ENCODE data around the gene LAMC1. TPM values are rescaled to one million over a fixed set of nuclear protein-coding genes. Genes with fewer than 3 reads are reported as not detected.

LAMC1 gene
- total RNA-seq, 1 donor: 564 TPM

DNA sequence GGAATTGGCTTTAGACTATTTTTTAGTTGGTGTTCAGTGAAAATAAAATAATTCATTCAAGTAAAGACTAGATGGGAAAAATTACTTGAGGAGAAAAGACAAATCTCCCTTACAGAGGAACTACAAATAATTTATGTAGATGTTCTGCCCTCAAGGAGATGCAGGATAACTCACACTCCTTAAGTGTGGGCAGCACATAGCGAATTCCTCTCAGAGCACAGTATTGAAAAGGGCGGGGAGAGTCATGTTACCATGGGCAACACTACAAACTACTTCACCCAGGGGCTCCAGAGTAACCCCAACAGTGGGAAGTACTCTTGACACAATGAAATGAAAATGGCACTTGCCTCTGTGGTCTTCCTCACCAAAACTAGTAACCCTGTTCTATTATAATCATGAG is 142.2 kb downstream of the LAMC1 start:
- no peak overlapping the region for H3K4me3 ChIP-seq (ENCODE audit: low read depth, low read length)
- TF ChIP-seq, protein P1, sequence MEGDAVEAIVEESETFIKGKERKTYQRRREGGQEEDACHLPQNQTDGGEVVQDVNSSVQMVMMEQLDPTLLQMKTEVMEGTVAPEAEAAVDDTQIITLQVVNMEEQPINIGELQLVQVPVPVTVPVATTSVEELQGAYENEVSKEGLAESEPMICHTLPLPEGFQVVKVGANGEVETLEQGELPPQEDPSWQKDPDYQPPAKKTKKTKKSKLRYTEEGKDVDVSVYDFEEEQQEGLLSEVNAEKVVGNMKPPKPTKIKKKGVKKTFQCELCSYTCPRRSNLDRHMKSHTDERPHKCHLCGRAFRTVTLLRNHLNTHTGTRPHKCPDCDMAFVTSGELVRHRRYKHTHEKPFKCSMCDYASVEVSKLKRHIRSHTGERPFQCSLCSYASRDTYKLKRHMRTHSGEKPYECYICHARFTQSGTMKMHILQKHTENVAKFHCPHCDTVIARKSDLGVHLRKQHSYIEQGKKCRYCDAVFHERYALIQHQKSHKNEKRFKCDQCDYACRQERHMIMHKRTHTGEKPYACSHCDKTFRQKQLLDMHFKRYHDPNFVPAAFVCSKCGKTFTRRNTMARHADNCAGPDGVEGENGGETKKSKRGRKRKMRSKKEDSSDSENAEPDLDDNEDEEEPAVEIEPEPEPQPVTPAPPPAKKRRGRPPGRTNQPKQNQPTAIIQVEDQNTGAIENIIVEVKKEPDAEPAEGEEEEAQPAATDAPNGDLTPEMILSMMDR (IDR thresholded peaks at IDR 0.05; ENCODE audit: insufficient read depth, low read length): no peak
- no peak for DNase-seq (ENCODE audit: low read depth)

DNA sequence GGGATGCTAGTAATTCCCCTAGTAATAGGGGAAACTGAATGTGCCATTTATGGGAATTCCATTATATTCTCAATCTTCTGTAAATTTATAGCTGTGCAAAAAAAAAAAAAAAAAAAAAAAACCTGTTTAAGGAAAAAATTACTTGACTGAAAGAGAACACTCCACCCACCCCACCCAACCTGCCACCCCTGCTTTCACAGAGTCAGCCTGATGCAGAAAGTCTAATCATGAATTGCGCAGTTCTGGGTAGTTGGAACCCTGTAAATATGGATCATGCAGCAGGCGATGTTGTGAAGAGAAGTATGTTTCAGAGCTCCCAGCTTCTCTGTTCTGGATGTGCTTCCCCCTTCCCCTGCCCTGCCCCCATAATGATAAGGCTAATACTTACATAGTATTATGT is 143.2 kb downstream of the LAMC1 start:
- no peak for DNase-seq (ENCODE audit: low read depth)
- no peak overlapping the region for H3K4me3 ChIP-seq (ENCODE audit: low read depth, low read length)
- TF ChIP-seq, protein P1 (IDR thresholded peaks at IDR 0.05; ENCODE audit: insufficient read depth, low read length): no peak

DNA sequence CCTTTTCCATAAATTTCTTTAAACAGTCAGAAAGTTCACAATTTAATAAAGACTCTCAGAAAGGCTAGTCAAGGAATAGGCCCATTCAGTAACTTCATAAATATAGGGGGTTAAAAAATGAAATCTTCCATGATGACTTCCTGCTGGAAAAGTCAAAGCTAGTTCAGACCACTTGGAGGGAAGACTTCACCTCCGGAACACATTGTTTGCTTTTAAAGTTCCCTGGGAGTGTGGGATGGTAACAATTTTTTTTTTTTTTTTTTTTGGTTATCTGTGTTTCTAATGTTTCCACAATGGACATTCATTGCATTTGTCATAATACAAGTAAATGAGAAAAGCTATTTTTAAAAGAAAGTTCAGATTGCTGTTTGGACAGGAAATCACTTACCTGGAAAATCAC is 144.5 kb downstream of the LAMC1 start:
- TF ChIP-seq, protein P1 (IDR thresholded peaks at IDR 0.05; ENCODE audit: insufficient read depth, low read length): no peak
- DNase-seq (ENCODE audit: low read depth): no peak
- no peak overlapping the region for H3K4me3 ChIP-seq (ENCODE audit: low read depth, low read length)

DNA sequence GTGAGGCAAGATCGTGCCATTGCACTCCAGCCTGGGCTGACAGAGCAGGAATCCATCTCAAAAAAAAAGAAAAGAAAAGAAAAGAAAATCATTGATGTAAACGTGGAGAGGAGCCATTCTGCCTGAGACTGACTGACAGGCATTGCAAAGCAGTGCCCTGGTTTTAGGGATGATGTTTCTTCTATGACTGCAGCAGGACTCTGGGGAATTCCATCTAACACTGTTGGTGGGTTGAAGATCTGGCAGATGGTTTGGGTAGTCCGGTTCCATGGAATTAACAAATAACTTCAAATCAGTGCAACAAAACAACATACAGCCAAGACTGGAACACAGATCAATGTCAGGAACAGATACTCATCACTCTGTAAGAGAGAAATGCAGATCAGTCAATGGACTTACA is 145.1 kb downstream of the LAMC1 start:
- TF ChIP-seq, protein P1 (IDR thresholded peaks at IDR 0.05; ENCODE audit: insufficient read depth, low read length): no peak
- no peak for DNase-seq (ENCODE audit: low read depth)
- no peak overlapping the region for H3K4me3 ChIP-seq (ENCODE audit: low read depth, low read length)

DNA sequence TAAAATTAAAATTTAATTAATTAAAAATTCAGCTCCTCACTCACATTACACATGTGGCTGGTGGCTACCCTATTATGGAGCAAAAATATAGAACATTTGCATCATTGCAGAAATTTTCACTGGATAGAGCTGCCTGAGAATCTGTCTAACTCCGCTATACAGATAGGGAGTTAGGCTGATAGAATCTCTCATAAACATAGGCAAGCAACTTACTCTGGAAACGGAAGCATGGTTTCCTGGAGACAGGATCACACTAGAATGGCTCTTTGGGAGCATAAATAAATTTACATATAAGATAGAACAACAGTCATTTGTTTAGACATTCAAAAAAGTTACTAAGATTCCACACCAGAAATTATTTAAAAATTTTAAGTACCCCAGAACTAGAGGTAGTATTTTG is 150.6 kb downstream of the LAMC1 start:
- no peak for DNase-seq (ENCODE audit: low read depth)
- TF ChIP-seq, protein P1 (IDR thresholded peaks at IDR 0.05; ENCODE audit: insufficient read depth, low read length): no peak
- no peak overlapping the region for H3K4me3 ChIP-seq (ENCODE audit: low read depth, low read length)

DNA sequence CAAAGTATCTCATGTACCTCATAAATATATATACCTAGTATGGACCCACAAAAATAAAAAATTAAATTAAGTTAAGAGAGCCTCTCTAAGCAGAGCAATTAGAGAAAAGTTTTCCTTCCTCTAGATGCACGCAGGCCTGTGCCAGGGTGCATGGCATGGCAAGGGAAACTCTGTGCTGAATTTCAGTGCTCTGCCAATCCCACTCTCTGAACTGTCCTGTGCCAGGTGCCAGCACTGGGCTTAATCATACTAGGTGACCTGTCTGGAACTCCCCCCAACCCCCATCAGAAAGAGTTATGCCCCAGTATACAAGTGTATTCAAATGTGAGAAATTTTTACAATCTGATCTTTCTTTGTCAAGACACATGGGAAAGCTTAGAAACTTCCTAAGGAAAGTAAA is 152.4 kb downstream of the LAMC1 start:
- DNase-seq (ENCODE audit: low read depth): no peak
- TF ChIP-seq, protein P1 (IDR thresholded peaks at IDR 0.05; ENCODE audit: insufficient read depth, low read length): no peak

DNA sequence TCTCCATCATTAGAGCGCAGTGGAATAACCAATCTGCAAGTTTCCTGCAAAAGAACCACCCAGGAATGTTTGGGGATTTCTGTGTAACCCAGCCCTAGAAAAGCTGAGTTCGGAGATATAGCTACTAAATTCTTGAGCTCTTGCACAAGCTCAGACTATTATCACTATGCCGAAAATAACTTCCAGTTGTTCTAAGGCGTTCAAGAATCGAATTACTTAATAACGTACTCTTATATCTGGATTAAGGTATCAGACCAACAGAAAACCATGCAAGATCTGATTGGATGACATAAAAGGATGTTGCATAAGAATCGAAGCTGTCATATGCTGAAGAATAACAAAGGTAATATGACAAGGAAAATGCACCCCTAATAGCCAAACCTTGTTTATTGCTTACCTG is 155.3 kb downstream of the LAMC1 start:
- no peak overlapping the region for H3K4me3 ChIP-seq (ENCODE audit: low read depth, low read length)
- peak; percentile 80 for DNase-seq (ENCODE audit: low read depth)
- TF ChIP-seq, protein P1 (IDR thresholded peaks at IDR 0.05; ENCODE audit: insufficient read depth, low read length): no peak

More for the DNA sequence above, 152.4 kb downstream of the LAMC1 start:
- no peak overlapping the region for H3K4me3 ChIP-seq (ENCODE audit: low read depth, low read length)
